Cardiac fibroblast (primary cell): Measurements from ENCODE around the gene EPN2.

ENCODE experiments used
- DNase-seq, 2 donors: peaks; one replicate each; pipeline versions ENCODE4 v3.0.0 to v3.0.0-alpha.2; 2010; ENCODE audit warnings: low read depth in 2 of 2
- H3K4me3 ChIP-seq, 2 donors: replicated peaks in 1 of 2; 1 replicate in 1 of 2; 2 replicates in 1 of 2; pipeline ENCODE4 v1.5.1; 2011; ENCODE audit warnings: low read depth in 2 of 2, low read length in 2 of 2, mild to moderate bottlenecking in 2 of 2, moderate library complexity in 1 of 2
- CTCF ChIP-seq: IDR thresholded peaks from one replicate; pipeline ENCODE4 v1.5.1; 2011; ENCODE audit warnings: low read depth, mild to moderate bottlenecking, low read length, inconsistent platforms

Gene EPN2

GRCh38 chr17:19322861-19323260 is 85.7 kb downstream of the EPN2 start:
- DNase-seq = no peak
- no peak for TF ChIP-seq CTCF
- no peak overlapping the region for H3K4me3 ChIP-seq

GRCh38 chr17:19325542-19325941 is 88.4 kb downstream of the EPN2 start:
- TF ChIP-seq CTCF = no peak
- DNase-seq = no peak

GRCh38 chr17:19327031-19327783 is 90.0 kb downstream of the EPN2 start:
- peak; percentile 81 to 92 for DNase-seq
- H3K4me3 ChIP-seq = no peak overlapping the region
- TF ChIP-seq CTCF = no peak

More at GRCh38 chr17:19325542-19325941, 88.4 kb downstream of the EPN2 start:
- no peak overlapping the region for H3K4me3 ChIP-seq

- H3K4me3 ChIP-seq = no peak overlapping the region
- no peak for TF ChIP-seq CTCF
These were observed 91.4 kb downstream of the EPN2 start for GRCh38 chr17:19328441-19329061.

GRCh38 chr17:19329136-19329535 is 92.0 kb downstream of the EPN2 start:
- H3K4me3 ChIP-seq = no peak overlapping the region
- no peak for TF ChIP-seq CTCF
- DNase-seq = no peak

More at GRCh38 chr17:19328441-19329061, 91.4 kb downstream of the EPN2 start:
- DNase-seq = no peak

- no peak for TF ChIP-seq CTCF
- H3K4me3 ChIP-seq = no peak overlapping the region
- DNase-seq = no peak
These were observed 92.7 kb downstream of the EPN2 start for GRCh38 chr17:19329839-19330238.
